HG03558 (cell line): ENCODE data around the gene TBC1D24.

Source experiments
- ATAC-seq: cut with Tn5 transposase; IDR thresholded peaks from one replicate; pipeline ENCODE4 v1.9.1; 2021; ENCODE audit warnings: moderate number of reproducible peaks; ENCODE audit not compliant: unreplicated experiment; ENCODE audit errors: extremely low read depth

Gene TBC1D24

GRCh38 chr16:2449118-2449517 is 25.8 kb upstream of the TBC1D24 start:
- no peak for ATAC-seq

DNA sequence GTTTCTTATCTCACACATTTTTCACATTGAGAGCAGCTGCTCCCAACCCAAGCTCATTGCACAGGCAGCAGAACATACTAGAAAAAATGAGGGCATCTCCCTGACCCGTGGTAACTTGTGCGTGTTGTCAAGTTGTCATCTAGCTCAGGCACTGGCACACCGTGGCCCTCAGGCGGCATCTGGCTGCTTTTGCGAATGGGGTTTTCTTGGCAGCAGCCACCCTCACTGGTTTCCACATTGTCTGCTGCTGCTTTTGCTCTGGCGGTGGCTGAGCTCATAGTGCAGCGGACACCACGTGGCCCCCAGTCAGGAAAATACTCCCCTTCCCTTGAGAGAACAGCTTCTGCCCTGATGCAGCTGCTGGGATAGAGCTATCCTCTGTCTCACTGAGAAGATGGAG is 24.4 kb upstream of the TBC1D24 start:
- no peak for ATAC-seq

DNA sequence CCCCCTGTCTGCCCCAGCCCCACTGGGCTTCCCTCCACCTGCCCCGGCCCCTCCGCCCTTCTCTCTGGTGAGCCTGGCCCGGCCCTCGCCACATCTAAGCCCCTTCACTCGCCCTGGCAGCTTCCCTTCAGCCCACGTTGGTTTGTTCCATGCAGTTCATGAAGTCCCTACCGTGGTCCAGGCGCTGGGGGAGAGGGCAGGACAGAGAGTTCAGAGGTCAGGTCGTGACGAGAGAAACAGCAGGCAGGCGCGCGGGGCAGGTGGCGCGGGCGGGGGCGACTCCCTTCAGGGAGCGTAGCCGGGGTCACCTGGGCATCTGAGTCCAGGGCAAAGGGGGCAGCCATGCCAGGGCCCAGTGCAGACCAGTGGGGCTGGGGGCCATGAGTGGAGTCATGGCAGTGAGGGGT is 23.9 kb upstream of the TBC1D24 start:
- ATAC-seq, result no peak

GRCh38 chr16:2451851-2452320 is 23.0 kb upstream of the TBC1D24 start:
- ATAC-seq, result no peak

GRCh38 chr16:2452650-2453049 is 22.3 kb upstream of the TBC1D24 start:
- no peak for ATAC-seq

GRCh38 chr16:2455081-2455845 is 19.7 kb upstream of the TBC1D24 start:
- no peak for ATAC-seq

DNA sequence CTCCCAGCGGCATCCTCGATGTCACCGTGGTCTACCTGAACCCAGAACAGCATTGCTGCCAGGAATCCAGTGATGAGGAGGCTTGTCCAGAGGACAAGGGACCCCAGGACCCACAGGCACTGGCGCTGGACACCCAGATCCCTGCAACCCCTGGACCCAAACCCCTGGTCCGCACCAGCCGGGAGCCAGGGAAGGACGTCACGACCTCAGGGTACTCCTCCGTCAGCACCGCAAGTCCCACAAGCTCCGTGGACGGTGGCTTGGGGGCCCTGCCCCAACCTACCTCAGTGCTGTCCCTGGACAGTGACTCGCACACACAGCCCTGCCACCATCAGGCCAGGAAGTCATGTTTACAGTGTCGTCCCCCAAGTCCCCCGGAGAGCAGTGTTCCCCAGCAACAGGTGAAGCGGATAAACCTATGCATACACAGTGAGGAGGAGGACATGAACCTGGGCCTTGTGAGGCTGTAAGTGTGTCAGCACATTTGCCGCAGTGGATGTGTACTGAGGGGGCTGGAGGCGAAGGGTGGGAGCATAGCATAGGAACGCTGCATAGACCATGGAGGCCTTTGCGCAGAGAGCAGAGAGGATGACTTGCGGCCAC is 18.3 kb upstream of the TBC1D24 start:
- no peak for ATAC-seq

GRCh38 chr16:2457267-2457666 is 17.7 kb upstream of the TBC1D24 start:
- ATAC-seq, result no peak

DNA sequence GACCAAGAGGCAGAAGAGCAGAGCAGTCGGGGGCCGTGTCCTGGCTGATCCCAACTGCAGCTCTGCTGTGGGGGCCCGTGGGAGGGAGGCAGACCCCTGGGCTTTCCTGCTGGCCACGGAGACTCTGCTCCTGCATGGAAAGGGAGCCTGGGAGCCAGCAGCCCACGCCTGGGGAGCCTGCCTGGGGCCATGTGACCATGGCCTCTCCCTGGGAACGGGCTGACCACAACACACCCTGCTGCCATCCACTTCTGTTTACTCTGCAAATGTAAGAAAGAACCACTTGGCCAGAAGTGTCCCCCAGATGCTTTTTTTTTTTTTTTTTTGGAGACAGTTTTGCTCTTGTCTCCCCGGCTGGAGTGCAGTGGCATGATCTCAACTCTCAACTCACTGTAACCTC is 17.0 kb upstream of the TBC1D24 start:
- no peak for ATAC-seq

DNA sequence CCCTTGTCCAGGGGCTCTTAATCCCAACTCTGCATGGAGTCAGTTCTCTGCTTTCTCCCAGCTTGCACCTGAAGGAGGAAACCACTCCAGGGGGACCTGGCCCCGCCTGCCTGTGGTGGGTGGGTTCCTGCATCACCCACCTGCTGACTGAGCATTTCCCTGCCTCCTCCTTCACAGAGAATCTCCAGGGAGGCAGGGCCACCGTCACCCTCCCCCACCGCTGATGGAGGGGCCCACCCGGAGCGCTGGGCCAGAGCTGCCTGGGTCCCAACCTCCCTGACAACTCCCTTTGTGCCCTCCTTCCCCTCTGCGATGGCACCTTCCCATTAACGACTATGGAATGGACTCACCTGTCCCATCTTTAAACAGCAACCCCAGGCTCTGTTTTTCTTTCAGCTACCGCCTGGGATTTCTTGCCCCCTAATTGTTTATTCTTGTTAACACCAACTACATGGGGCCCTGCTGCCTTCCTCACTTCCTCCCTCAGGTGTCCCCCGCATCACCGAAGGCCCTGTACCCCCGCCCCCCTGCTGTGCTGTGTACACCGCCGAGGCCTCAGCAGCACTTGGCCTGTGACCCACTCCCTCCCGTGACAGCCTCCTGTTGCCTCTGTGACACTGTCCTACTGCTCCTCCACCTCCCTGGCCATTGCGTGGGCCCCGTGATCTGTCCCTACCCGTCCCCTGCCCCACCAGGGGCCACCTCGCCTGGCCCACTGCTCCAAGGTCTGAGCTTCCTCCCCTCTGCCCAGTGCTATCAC is 15.9 kb upstream of the TBC1D24 start:
- no peak for ATAC-seq

DNA sequence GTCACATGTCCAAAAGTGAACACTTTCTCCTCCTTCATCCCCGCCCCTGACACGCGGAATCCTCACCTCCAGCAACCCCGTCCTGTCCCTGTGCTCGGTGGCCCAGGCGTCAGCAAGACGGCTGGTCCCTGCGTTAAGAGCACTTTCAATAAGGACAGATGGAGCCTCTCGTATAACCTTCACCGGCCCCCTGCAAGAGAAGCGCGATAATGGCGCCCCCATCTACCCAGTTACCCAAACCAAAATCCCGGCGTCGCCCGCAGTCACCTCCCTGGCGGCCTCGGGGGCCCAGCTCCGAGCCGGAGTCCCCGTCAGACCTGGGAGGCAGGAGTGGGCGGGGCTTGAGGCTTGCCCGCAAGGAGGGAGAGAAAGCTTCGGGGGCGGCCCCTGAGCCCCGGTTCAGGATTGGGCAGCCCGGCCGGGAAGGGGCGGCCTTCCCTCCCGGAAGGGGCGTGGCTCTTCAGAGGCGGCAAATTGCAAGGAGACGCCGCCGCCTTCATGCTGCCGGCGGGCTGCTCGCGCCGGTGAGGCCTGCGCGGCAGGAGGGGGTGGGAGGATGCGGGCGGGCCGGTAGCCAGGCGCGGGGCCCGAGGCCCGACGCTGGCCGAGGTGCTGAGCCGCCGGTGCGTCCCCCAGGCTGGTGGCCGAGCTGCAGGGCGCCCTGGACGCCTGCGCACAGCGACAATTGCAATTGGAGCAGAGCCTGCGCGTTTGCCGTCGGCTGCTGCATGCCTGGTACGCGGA is 15.1 kb upstream of the TBC1D24 start, which contains the start of gene TEDC2:
Gene TEDC2 (plus strand): TSS at position 463 of the 744 bp plus-strand sequence. CDS start 36 bp downstream, at position 499.
- peak; percentile 81 for ATAC-seq

DNA sequence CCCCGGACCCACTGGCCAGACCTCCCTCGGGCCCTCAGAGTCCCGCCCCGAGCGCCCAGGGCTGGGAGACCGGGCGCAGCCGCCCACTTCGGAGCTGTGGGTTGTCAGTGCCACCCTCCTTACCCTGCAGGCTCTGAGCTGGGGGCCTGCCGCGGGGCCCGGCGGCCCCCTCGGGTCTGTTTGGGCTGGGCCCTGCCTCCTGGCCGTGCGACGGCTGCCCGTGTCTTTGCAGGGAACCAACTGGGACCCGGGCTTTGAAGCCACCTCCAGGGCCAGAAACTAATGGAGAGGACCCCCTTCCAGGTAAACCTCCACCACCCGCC is 14.6 kb upstream of the TBC1D24 start:
- no peak for ATAC-seq

GRCh38 chr16:2460916-2461315 is 14.0 kb upstream of the TBC1D24 start:
- no peak for ATAC-seq

GRCh38 chr16:2462031-2462866 is 12.7 kb upstream of the TBC1D24 start:
- no peak for ATAC-seq

GRCh38 chr16:2464333-2464732 is 10.6 kb upstream of the TBC1D24 start:
- ATAC-seq, result no peak

DNA sequence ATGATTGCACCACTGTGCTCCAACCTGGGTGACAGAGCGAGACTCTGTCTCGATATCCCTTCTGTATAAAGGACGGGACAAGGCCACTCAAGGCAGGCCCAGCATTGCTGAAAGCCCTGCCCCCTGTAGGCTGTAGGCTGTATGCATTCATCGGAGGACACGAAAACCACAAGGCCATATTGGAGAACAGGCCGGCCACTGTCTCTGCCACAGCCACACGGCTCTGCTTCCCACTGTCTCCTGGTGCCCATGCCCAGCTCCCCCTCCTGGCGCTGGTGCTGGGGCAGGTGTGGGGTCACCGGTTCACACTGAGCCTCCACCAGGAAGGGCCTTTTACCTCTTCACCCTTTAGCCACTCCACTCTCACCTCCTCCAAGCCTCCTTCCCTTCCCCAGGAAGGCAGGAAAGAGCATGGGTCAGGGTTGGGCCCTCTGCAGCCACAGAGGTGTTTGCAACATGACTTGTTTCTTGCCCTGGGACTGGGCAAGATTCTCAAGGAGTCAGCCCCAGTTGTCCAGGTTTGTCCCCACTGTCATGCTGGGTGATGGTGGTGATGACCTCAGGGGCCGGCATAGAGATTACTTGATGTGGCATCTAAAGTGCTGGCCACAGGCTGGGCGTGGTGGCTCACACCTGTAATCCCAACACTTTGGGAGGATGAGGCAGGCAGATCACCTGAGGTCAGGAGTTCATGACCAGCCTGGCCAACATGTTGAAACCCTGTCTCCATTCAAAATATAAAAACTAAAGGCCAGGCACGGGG is 9.1 kb upstream of the TBC1D24 start:
- ATAC-seq, result no peak

GRCh38 chr16:2466667-2467527 is 8.0 kb upstream of the TBC1D24 start:
- no peak for ATAC-seq
